Measurements from ENCODE around the gene ZNF48. TPM values are rescaled to one million over a fixed set of nuclear protein-coding genes. Genes with fewer than 3 reads are reported as not detected.
"Not testable (repeated sequence)": the region's sequence is repeated elsewhere in the genome, so short reads cannot be mapped to it uniquely, and the experiment has no call there.

Gene ZNF48
- total RNA-seq, 1 donor from 2014 or later = 11.1 TPM

- peak; percentile 93 to 95 for DNase-seq (ENCODE audit: low read depth in 2 of 2)
These were observed 17.4 kb upstream of the ZNF48 start for GRCh38 chr16:30377812-30378235.

GRCh38 chr16:30378236-30379157, 16.7 kb upstream of the ZNF48 start:
- DNase-seq (ENCODE audit: low read depth in 2 of 2) = peak; percentile 98 to 99

DNA sequence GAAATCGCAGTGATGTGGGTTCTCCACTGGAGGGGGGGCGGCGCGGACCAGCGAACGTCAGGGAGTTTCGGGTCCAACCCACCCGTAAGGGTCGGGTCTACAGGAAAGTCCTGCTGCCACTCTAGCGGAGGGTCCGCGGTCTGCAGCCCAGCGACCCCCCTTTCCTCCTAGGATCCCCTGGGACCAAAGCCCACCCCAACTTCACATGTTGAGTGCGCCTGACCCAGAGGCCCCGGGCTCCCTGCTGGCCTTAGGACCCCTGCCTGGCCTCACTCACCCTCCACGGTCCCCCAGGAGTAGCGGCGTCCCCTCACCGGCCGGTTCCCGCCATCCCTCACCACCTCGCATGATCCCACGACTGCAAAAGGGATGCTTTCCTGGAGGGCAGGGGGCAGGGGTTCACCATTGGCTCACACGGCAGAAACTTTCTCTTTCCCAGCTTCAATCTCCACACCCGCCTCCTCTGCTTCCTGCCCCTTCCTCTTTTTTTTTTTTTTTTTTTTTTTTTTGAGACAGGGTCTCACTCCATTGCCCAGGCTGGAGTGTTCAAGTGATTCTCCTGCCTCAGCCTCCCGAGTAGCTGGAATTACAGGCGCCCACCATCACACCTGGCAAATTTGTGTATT, 15.9 kb upstream of the ZNF48 start:
- no peak for DNase-seq (ENCODE audit: low read depth in 2 of 2)

DNA sequence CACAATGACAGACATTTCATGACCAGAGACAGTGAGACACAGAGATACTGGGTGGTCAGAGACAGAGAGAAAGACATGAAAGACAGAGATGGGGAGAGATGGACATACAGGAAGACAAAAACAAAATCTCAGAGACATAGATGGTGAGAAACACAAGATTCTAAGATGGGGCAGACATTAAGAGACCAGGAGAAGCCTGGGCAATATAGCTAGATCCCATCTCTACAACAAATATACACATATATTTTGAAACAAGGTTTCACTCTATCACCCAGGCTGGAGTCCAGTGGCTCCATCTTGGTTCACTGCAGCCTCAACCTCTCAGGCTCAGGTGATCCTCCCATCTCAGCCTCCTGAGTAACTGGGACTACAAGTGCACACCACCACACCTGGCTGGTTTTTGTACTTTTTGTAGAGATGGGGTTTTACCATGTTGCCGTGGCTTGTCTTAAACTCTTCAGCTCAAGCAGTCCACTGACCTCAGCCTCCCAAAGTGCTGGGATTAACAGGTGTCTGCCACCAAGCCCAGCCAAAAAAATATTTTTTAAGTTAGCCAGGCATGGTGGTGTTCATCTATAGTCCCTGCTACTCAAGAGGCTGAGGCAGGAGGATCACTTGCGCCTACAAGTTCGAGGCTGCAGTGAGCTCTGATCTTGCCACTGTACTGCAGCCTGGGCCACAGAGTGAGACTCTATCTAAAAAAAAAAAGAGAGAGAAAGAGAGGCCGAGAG, 15.0 kb upstream of the ZNF48 start:
- DNase-seq (ENCODE audit: low read depth in 2 of 2) = no peak

GRCh38 chr16:30380803-30381208, 14.4 kb upstream of the ZNF48 start:
- no peak for DNase-seq (ENCODE audit: low read depth in 2 of 2)

DNA sequence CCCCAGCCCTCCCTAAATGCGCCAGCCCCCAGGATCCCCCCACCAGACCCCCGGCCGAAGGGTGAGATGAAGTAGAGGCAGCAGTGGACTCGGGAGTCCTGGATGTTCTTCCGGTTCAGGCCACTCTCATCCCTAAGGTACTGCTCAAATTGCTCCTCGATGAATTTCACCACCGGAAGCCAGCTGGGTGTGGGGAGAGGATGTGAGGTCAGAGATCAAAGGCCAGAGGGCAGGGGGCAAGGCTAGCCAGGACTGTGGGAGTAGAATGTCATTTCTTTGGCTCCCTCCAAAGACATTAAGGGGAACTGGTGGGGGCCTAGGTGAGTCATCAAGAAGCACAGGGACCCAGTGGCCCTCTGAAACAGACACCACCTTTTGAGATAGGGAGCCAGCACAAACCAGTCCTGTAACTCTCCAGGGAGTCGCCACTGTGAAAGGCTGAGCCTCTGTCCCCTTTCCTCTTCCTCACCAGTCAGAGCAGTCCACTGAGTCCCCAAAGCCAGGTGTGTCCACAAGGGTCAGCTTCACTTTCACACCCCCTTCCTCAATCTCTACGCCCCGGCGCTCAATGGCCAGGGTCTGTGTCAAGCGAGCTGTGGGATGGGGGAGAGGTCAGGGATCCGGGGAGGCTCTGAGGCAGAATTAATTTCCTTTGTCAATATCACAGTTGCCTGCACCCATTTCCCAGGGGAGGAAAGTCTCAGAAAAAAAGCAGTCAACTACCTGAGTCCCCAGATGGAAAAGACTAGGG, 13.8 kb upstream of the ZNF48 start:
- no peak for DNase-seq (ENCODE audit: low read depth in 2 of 2)

DNA sequence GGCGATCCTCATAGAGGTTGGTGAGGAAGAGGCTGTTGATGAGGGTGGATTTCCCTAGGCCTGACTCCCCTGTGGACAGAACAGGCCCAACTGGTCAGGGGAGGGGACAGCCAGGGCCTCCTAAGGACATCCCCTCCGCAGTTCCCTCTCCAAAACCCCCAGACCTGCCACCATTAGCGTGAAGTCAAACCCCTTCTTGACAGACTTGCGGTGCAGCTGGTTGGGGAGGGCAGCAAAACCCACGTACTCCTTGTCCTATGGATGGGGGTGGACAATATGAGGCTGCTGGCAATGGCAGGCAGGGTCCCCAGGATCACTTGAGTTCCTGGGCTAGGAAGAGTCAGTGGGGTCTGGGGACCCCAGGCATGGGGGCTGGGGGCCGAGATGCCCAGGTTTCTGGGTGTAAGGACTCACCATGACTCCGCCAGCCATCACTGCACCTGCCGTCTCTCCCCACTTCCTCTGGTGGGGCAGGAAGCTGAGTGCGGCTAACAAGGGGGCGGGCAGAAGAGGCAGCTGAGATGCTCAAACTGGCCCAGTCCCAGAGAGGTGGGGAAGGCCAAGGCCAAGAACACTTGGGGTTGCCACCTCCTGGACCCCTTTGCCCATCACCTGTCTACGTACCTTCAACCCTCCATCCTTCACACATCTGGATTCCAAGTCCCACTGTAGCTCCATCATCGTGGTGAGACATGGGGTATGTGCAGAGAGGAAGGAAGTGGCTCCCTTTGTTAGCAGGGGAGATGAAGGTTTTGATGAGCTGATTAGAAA, 12.9 kb upstream of the ZNF48 start, which contains the start of gene SEPTIN1:
SEPTIN1 (minus strand) TSS at position 451 of the 771 bp plus-strand sequence; CDS start at position 432, 19 bp downstream.
- DNase-seq (ENCODE audit: low read depth in 2 of 2) = no peak

DNA sequence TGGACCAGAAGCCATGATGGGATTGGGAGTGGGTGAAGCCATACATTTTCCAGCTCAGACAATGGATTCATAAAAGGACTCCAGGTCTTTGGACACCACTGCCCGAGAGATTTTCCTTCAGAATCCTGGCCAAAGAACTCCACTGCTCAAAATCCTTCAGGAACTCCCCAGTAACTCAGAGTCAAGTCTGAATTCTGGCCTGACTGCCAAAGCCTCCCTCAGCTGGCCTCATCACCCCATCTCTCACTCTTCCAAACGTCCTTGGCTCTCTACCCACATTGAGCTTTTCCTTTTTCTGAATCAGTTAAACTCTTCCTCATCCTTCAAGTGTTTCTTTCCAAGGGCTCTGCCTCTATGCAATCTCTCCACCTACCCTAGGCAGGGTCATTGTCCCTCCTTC, 11.7 kb upstream of the ZNF48 start:
- no peak for DNase-seq (ENCODE audit: low read depth in 2 of 2)

DNA sequence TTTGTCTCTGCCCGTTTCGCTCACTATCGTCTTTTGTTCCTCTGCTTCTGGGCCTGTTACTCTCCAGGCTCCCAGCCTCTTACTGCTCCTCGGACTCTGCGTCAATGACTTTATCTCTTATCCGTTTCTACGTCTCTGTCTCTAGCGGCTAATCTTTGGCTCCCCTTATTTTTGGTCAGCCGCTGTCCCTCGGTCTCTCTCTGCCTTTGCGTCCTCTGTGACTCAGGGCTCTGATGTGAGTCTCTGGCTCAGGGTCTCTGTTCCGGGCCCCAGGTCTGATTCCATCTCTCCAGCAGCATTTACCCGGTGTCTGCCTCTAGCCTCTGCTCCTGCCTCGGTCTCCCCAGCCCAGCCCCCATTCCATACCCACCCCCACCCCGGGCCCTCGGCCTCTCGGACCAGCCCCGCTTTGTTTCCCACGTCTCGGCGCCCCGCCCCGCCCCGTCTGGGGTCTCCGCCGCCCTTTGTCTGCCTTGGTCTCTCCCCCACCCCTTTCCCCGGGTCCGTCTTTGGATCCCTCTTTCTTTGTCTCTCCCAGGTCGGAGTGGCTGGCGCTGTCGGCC, 547 bp upstream of the ZNF48 start:
- peak in 1 of 2 donors; percentile 22 for DNase-seq (ENCODE audit: low read depth in 2 of 2)

GRCh38 chr16:30395992-30396585, 869 bp downstream of the ZNF48 start:
- DNase-seq (ENCODE audit: low read depth in 2 of 2) = peak in 1 of 2 donors; percentile 34

GRCh38 chr16:30396627-30397026, 1.4 kb downstream of the ZNF48 start:
- not testable (repeated sequence) for DNase-seq (ENCODE audit: low read depth in 2 of 2)

GRCh38 chr16:30397056-30397455, 1.8 kb downstream of the ZNF48 start:
- no peak for DNase-seq (ENCODE audit: low read depth in 2 of 2)

DNA sequence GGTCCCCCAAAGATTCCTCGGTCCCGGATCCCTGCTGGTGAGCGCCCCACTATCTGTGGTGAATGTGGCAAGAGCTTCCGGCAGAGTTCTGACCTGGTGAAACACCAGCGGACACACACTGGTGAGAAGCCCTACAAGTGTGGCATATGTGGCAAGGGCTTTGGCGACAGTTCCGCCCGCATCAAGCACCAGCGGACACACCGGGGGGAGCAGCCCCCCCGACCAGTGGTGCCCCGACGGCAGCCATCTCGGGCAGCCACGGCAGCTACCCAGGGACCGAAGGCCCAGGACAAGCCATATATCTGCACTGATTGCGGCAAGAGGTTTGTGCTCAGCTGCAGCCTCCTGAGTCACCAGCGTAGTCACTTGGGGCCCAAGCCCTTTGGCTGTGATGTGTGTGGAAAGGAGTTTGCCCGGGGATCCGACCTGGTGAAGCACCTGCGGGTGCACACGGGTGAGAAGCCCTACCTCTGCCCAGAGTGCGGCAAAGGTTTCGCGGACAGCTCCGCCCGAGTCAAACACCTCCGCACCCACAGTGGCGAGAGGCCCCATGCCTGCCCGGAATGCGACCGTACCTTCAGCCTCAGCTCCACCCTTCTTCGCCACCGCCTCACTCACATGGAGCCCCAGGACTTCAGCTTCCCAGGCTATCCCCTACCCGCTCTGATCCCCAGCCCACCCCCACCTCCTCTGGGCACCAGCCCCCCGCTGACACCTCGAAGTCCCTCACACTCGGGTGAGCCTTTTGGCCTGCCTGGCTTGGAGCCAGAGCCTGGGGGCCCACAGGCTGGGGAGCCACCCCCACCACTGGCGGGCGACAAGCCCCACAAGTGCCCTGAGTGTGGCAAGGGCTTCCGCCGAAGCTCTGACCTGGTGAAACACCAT, 2.8 kb downstream of the ZNF48 start:
- DNase-seq (ENCODE audit: low read depth in 2 of 2) = no peak

DNA sequence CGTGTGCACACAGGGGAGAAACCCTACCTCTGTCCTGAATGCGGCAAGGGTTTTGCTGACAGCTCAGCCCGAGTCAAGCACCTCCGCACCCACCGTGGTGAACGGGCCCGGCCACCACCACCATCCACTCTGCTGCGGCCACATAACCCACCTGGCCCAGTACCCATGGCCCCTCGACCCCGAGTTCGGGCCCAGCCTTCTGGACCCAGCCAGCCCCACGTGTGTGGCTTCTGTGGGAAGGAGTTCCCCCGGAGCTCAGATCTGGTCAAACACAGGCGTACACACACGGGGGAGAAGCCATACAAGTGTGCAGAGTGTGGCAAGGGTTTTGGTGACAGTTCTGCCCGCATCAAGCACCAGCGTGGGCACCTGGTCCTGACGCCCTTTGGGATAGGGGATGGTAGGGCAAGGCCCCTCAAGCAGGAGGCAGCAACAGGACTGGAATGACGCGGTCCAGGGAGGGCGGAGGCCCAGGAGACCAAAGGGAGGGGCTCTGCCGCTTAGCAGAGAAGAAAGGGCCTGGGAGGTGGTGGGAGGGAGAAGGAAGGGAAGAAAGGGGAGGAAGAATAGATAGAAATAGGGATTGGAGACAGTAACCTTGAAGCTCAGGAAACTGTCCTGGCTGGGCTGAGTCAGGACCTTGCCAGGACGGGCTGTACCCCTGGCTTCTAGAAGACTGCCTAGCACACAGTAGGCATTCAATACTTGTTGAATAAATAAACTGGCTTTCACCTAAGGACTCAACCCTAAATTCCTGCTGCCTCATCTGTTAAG, 3.6 kb downstream of the ZNF48 start:
- no peak for DNase-seq (ENCODE audit: low read depth in 2 of 2)

DNA sequence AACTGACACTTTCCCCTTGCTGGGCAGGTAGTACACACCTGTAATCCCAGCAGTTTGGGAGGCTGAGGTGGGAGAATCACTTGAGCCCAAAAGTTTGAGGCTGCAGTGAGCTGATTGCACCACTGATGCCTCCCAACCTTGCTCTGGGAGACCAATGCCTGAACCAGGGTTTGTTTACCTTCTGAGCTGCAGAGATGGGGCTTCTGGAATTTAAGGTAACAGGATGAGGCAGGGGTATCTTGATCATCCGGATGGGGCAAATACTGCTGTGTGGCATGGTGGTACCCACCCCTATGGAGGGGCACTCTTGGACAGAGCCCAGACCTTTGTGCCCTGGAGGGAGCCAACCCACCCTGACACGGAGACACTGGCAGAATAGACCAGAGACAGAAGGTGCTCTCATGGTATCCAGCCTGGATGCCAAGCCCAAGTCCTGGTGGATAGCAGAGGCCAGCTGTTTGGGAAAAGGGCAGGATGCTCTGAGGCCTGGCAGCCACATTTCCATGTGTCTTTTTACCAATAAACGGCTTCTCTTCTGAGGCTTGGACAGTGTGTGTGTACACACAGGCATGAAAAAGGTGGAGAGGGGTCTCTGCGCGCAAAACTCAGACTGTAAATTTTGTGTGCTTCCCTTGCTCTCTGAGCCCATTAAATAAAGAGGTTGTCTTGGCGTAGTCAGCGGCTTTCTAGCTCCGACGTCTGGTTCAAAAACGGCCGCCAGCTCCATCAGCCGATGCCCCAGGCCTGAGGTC, 4.4 kb downstream of the ZNF48 start:
- DNase-seq (ENCODE audit: low read depth in 2 of 2) = no peak

GRCh38 chr16:30401768-30402425, 6.7 kb downstream of the ZNF48 start:
- no peak for DNase-seq (ENCODE audit: low read depth in 2 of 2)

- DNase-seq (ENCODE audit: low read depth in 2 of 2) = no peak
These were observed 11.5 kb downstream of the ZNF48 start for GRCh38 chr16:30406795-30407101.

All from lung microvascular endothelial cell (primary cell).